GM23248 (cell line): ENCODE measurements around the gene ARL6IP1.

Experiments used
- EZH2 ChIP-seq: fragments of 200-600 bp; sonication (generic); IDR thresholded peaks from 2 replicates; pipeline ENCODE4 v1.6.1; 2018; ENCODE audit warnings: antibody characterized with exemption, mild to moderate bottlenecking; ENCODE audit not compliant: insufficient read depth, poor library complexity, severe bottlenecking
- EZH2phosphoT487 ChIP-seq: fragments of 200-600 bp; sonication (generic); IDR thresholded peaks from 2 replicates; pipeline ENCODE4 v1.6.1; 2018; ENCODE audit warnings: antibody characterized with exemption, moderate library complexity, mild to moderate bottlenecking, low read depth; ENCODE audit not compliant: insufficient read depth

DNA sequence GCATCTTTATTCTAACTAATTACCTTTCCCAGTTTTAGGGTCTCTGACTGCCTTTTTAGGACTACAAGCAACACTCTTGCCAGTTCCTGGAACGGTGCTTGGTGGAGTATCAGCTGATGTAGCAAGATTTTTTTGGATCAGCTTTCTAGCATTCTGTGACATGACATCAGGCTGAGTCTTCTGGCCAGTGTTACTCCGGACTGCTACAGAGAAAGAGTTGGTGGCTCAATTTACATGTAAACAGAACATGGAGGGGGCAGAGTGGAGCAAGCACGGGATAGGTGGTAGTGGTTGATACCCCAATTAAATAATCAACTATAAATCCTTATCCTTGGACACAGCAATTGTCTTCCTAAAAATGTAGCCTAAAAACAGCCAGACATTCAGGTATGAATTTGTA, 10.6 kb upstream of the ARL6IP1 start:
- no peak for TF ChIP-seq EZH2
- TF ChIP-seq EZH2phosphoT487 = no peak
